DOHH2 (cell line): ENCODE results near the gene FASTK.

Experiments
- H3F3A ChIP-seq: fragments of 200-600 bp; sonication (generic), shearing (Covaris generic); 2 replicates; pipeline ENCODE4 v1.6.0; 2016; ENCODE audit warnings: antibody characterized with exemption, mild to moderate bottlenecking; ENCODE audit not compliant: control insufficient read depth, insufficient read depth
- H3K27ac ChIP-seq: fragments of 200-600 bp; sonication (generic); 2 replicates; pipeline ENCODE4 v1.5.1; 2014; ENCODE audit warnings: low read depth, mild to moderate bottlenecking, low read length, moderate library complexity
- H3K27me3 ChIP-seq: fragments of 200-600 bp; sonication (generic); 2 replicates; pipeline ENCODE4 v1.6.1; 2014; ENCODE audit warnings: mild to moderate bottlenecking, low read length, mixed read lengths; ENCODE audit not compliant: control insufficient read depth
- H3K36me3 ChIP-seq: fragments of 200-600 bp; sonication (generic); 2 replicates; pipeline ENCODE4 v1.6.1; 2014; ENCODE audit warnings: mild to moderate bottlenecking, low read length, moderate library complexity, mixed read lengths; ENCODE audit not compliant: control insufficient read depth
- H3K4me1 ChIP-seq: fragments of 200-600 bp; sonication (generic); 2 replicates; pipeline ENCODE4 v1.6.1; 2014; ENCODE audit warnings: mild to moderate bottlenecking, low read length, mixed read lengths; ENCODE audit not compliant: control insufficient read depth
- H3K4me2 ChIP-seq: fragments of 200-600 bp; sonication (generic); 2 replicates; pipeline ENCODE4 v1.6.0; 2014; ENCODE audit warnings: mild to moderate bottlenecking, low read length, moderate library complexity
- H3K4me3 ChIP-seq: fragments of 200-600 bp; sonication (generic); 2 replicates; pipeline ENCODE4 v1.5.1; 2014; ENCODE audit warnings: mild to moderate bottlenecking, low read length, mixed read lengths
- H3K79me2 ChIP-seq: fragments of 200-600 bp; sonication (generic); 2 replicates; pipeline ENCODE4 v1.6.1; 2014; ENCODE audit warnings: mild to moderate bottlenecking, low read length, mixed read lengths; ENCODE audit not compliant: control insufficient read depth
- H3K9me2 ChIP-seq: fragments of 200-600 bp; sonication (generic); replicated peaks from 2 replicates; pipeline ENCODE4 v1.6.1; 2014; ENCODE audit warnings: mild to moderate bottlenecking, low read length, mixed read lengths; ENCODE audit not compliant: control insufficient read depth
- H3K9me3 ChIP-seq: fragments of 200-600 bp; sonication (generic); 2 replicates; pipeline ENCODE4 v1.6.1; 2014; ENCODE audit warnings: antibody characterized with exemption, low read length, mixed read lengths; ENCODE audit not compliant: control insufficient read depth, insufficient read depth
- H4K20me1 ChIP-seq: fragments of 200-600 bp; sonication (generic); 2 replicates; pipeline ENCODE4 v1.6.0; 2014; ENCODE audit warnings: low read depth, mild to moderate bottlenecking, antibody characterized with exemption, low read length, moderate library complexity; ENCODE audit not compliant: control insufficient read depth, insufficient read depth
- EZH2phosphoT487 ChIP-seq: fragments of 200-600 bp; sonication (generic); IDR thresholded peaks from 2 replicates; pipeline ENCODE4 v1.6.1; 2017; ENCODE audit warnings: borderline replicate concordance, mild to moderate bottlenecking, antibody characterized with exemption, low read length, moderate library complexity, mixed read lengths
- TF ChIP-seq, protein P1 (sequence below): fragments of 200-600 bp; sonication (generic); IDR thresholded peaks from one replicate; pipeline ENCODE4 v1.5.1; 2014; ENCODE audit warnings: antibody characterized with exemption, mild to moderate bottlenecking, low read depth, low read length; ENCODE audit not compliant: poor library complexity, severe bottlenecking

FASTK gene

DNA sequence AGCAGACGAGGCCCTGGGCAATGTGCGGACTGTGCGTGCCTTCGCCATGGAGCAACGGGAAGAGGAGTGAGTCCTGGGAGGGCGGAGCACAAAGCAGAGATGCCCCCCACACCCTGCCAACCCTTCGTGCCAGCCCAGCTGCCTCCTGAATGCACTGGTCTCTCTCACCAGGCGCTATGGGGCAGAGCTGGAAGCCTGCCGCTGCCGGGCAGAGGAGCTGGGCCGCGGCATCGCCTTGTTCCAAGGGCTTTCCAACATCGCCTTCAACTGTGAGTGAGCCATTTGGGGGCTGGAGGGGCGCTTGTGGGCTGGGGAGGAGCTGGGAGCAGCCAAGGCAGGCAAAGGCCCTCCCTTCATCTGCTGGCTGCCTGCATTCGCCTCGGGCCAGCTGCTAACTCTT lies 44.7 kb downstream of the FASTK start:
- H3K4me1 ChIP-seq = no peaks in the 10 kb centered on the region
- no peak overlapping the region for H3K4me2 ChIP-seq
- peaks cover 4% of the 10 kb centered on the region; the same call in 1 of the 2 replicates for H4K20me1 ChIP-seq
- no peaks in the 10 kb centered on the region for H3F3A ChIP-seq
- TF ChIP-seq EZH2phosphoT487 = no peak
- TF ChIP-seq, protein P1, sequence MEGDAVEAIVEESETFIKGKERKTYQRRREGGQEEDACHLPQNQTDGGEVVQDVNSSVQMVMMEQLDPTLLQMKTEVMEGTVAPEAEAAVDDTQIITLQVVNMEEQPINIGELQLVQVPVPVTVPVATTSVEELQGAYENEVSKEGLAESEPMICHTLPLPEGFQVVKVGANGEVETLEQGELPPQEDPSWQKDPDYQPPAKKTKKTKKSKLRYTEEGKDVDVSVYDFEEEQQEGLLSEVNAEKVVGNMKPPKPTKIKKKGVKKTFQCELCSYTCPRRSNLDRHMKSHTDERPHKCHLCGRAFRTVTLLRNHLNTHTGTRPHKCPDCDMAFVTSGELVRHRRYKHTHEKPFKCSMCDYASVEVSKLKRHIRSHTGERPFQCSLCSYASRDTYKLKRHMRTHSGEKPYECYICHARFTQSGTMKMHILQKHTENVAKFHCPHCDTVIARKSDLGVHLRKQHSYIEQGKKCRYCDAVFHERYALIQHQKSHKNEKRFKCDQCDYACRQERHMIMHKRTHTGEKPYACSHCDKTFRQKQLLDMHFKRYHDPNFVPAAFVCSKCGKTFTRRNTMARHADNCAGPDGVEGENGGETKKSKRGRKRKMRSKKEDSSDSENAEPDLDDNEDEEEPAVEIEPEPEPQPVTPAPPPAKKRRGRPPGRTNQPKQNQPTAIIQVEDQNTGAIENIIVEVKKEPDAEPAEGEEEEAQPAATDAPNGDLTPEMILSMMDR = no peak
- H3K79me2 ChIP-seq = no peaks in the 10 kb centered on the region
- no peaks in the 10 kb centered on the region for H3K27me3 ChIP-seq
- H3K9me3 ChIP-seq = no peaks in the 10 kb centered on the region
- H3K27ac ChIP-seq = no peak overlapping the region
- H3K9me2 ChIP-seq = no peaks in the 10 kb centered on the region
- H3K4me3 ChIP-seq = no peak overlapping the region
- peaks cover 31% of the 10 kb centered on the region for H3K36me3 ChIP-seq

DNA sequence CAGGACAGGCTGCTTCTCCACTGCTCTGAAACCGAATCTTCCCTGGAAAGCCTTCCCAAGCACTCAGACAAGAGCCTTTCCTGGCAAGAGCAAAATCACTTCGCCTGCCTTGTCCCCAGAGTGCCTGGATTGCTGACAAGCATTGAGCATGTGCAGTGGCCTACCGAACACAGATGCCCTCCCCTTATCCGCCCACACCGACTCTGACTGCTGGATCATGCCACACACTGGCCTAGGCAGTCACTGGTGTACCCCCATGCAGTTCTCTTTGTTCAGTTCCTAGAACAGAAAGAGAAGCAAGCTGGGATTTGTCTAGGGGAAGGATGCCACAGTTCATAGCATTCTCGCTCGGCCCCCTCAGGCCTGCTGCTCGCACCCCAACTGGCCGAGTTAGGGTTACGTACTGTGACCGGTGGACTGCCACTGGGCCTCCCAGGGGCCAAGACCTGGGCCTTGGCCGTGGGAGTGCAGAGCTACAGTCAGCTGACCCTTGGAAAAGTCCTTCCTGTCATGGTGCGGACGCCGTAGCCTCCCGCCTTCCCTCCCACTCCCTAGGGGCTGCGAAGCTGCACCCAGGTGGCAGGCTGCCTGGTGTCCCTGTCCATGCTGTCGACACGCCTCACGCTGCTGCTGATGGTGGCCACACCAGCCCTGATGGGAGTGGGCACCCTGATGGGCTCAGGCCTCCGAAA lies 45.4 kb downstream of the FASTK start:
- H3K27me3 ChIP-seq = no peaks in the 10 kb centered on the region

DNA sequence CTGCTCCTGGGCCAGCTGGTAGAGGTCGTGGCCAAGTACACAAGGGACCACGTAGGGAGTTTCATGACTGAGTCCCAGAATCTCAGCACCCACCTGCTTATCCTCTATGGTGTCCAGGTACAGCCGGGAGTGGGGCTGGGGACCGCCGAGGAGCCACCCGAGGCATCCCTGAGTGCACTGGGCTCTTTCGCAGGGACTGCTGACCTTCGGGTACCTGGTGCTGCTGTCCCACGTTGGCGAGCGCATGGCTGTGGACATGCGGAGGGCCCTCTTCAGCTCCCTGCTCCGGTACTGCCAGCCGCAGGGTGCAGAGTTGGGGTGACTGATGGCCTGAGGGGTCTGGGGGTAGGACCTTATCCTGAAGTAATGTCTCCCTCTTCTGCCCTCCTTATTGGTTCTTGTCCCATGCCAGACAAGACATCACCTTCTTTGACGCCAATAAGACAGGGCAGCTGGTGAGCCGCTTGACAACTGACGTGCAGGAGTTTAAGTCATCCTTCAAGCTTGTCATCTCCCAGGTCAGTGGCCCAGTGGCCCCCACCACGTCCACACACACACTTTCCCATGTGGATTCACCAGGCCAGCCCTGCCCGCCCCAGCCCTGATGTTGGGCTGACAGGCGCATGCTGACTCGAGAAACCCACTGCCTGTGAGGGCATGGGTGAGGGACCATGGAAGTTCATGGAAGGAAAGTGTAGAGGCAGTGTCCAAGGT lies 46.1 kb downstream of the FASTK start:
- Histone ChIP-seq H3K27ac (no peak overlapping the region), H3K79me2 (peaks cover 6% of the 10 kb centered on the region), H3K27me3 (no peaks in the 10 kb centered on the region), H3K9me3 (no peaks in the 10 kb centered on the region), H3K36me3 (peaks cover 31% of the 10 kb centered on the region), H3F3A (no peaks in the 10 kb centered on the region), H3K9me2 (no peaks in the 10 kb centered on the region), H4K20me1 (peaks cover 4% of the 10 kb centered on the region; the same call in 1 of the 2 replicates), H3K4me1 (peaks cover 4% of the 10 kb centered on the region), H3K4me2 (no peak overlapping the region), H3K4me3 (no peak overlapping the region)
- no peak for TF ChIP-seq EZH2phosphoT487
- TF ChIP-seq, protein P1 = no peak

More for the DNA sequence above, 45.4 kb downstream of the FASTK start:
- Histone ChIP-seq H3K9me2 (no peaks in the 10 kb centered on the region), H4K20me1 (peaks cover 4% of the 10 kb centered on the region; the same call in 1 of the 2 replicates), H3K9me3 (no peaks in the 10 kb centered on the region), H3K79me2 (no peaks in the 10 kb centered on the region; the same call in 1 of the 2 replicates), H3K4me2 (no peak overlapping the region), H3K4me1 (no peaks in the 10 kb centered on the region; the same call in 1 of the 2 replicates), H3K4me3 (no peak overlapping the region), H3K36me3 (peaks cover 31% of the 10 kb centered on the region), H3F3A (no peaks in the 10 kb centered on the region), H3K27ac (no peak overlapping the region)
- TF ChIP-seq, protein P1 = no peak
- no peak for TF ChIP-seq EZH2phosphoT487
